Osteoblast (primary cell): Measurements from ENCODE around the gene DCAF15. TPM values are rescaled to one million over a fixed set of nuclear protein-coding genes. Genes with fewer than 3 reads are reported as not detected.

ENCODE experiments used
- DNase-seq: peaks from one replicate; pipeline ENCODE4 v3.0.0; 2011; ENCODE audit warnings: low spot score, mixed read lengths; ENCODE audit not compliant: insufficient read length; ENCODE audit errors: missing footprints
- H2AFZ ChIP-seq: 2 replicates; pipeline ENCODE4 v1.6.0; 2011; ENCODE audit warnings: mild to moderate bottlenecking, low read length
- H3K27ac ChIP-seq: 2 replicates; pipeline ENCODE4 v1.5.1; 2011; ENCODE audit warnings: mild to moderate bottlenecking, low read depth, low read length, moderate library complexity
- H3K27me3 ChIP-seq: 2 replicates; pipeline ENCODE4 v1.6.0; 2012; ENCODE audit warnings: mild to moderate bottlenecking, control low read depth, inconsistent platforms, low read length, moderate library complexity; ENCODE audit not compliant: insufficient read depth
- H3K36me3 ChIP-seq: 2 replicates; pipeline ENCODE4 v1.5.1; 2011; ENCODE audit warnings: mild to moderate bottlenecking, low read length, control low read depth, moderate library complexity; ENCODE audit not compliant: insufficient read depth
- H3K4me1 ChIP-seq: 2 replicates; pipeline ENCODE4 v1.5.1; 2011; ENCODE audit warnings: mild to moderate bottlenecking, low read length, control low read depth, moderate library complexity; ENCODE audit not compliant: insufficient read depth
- H3K4me2 ChIP-seq: 2 replicates; pipeline ENCODE4 v1.6.0; 2011; ENCODE audit warnings: mild to moderate bottlenecking, low read length; ENCODE audit not compliant: insufficient read depth
- H3K4me3 ChIP-seq: fragments of 200-600 bp; sonication (generic); 3 replicates; pipeline ENCODE4 v1.5.1; 2012; ENCODE audit warnings: mild to moderate bottlenecking, low read length, inconsistent platforms; ENCODE audit not compliant: insufficient read depth
- H3K79me2 ChIP-seq: 2 replicates; pipeline ENCODE4 v1.6.0; 2012; ENCODE audit warnings: mild to moderate bottlenecking, low read length, control low read depth, inconsistent platforms; ENCODE audit not compliant: insufficient read depth
- H3K9me3 ChIP-seq: 2 replicates; pipeline ENCODE4 v1.5.1; 2011; ENCODE audit warnings: low read depth, low read length, control low read depth
- H4K20me1 ChIP-seq: 2 replicates; pipeline ENCODE4 v1.6.0; 2012; ENCODE audit warnings: mild to moderate bottlenecking, low read length, control low read depth; ENCODE audit not compliant: insufficient read depth
- CTCF ChIP-seq: IDR thresholded peaks from 2 replicates; pipeline ENCODE4 v1.5.1; 2011; ENCODE audit warnings: mild to moderate bottlenecking, low read depth, low read length, moderate library complexity; ENCODE audit errors: extremely low read depth
- total RNA-seq: library from RNA; depleted of rRNA; stranded (reverse); fragments of >200 nt; gene quantifications from 2 replicates; pipeline ENCODE4 v1.2.3, GENCODE V29; 2012

The DCAF15 gene
- total RNA-seq, 1 donor: 11.9 TPM

GRCh38 chr19:13974073-13974472 lies 21.8 kb downstream of the DCAF15 start:
- H3K79me2 ChIP-seq: no peaks in the 10 kb centered on the region
- TF ChIP-seq CTCF: no peak
- H4K20me1 ChIP-seq: no peaks in the 10 kb centered on the region
- no peak overlapping the region for H3K27ac ChIP-seq
- no peak overlapping the region for H3K4me3 ChIP-seq
- H2AFZ ChIP-seq: no peak overlapping the region
- H3K27me3 ChIP-seq: no peaks in the 10 kb centered on the region
- no peak overlapping the region for H3K4me2 ChIP-seq
- no peaks in the 10 kb centered on the region for H3K4me1 ChIP-seq
- no peak for DNase-seq
- H3K9me3 ChIP-seq: no peaks in the 10 kb centered on the region
- peaks cover 21% of the 10 kb centered on the region for H3K36me3 ChIP-seq

- H4K20me1 ChIP-seq: no peaks in the 10 kb centered on the region
- no peaks in the 10 kb centered on the region for H3K27me3 ChIP-seq
- H3K79me2 ChIP-seq: no peaks in the 10 kb centered on the region
- no peaks in the 10 kb centered on the region for H3K9me3 ChIP-seq
- DNase-seq: no peak
- no peak overlapping the region for H3K27ac ChIP-seq
- peaks cover 9% of the 10 kb centered on the region for H3K36me3 ChIP-seq
- no peak overlapping the region for H3K4me3 ChIP-seq
- no peaks in the 10 kb centered on the region for H3K4me1 ChIP-seq
- H3K4me2 ChIP-seq: no peak overlapping the region
- no peak overlapping the region for H2AFZ ChIP-seq
- TF ChIP-seq CTCF: no peak
These were observed 23.6 kb downstream of the DCAF15 start for GRCh38 chr19:13975870-13976269.

GRCh38 chr19:13976446-13976845 lies 24.1 kb downstream of the DCAF15 start:
- no peak overlapping the region for H3K4me2 ChIP-seq
- no peak overlapping the region for H3K27ac ChIP-seq
- peaks cover 9% of the 10 kb centered on the region for H3K36me3 ChIP-seq
- no peaks in the 10 kb centered on the region for H3K4me1 ChIP-seq
- H3K79me2 ChIP-seq: no peaks in the 10 kb centered on the region
- no peaks in the 10 kb centered on the region for H3K9me3 ChIP-seq
- no peak overlapping the region for H2AFZ ChIP-seq
- DNase-seq: no peak
- H3K4me3 ChIP-seq: no peak overlapping the region
- no peaks in the 10 kb centered on the region for H4K20me1 ChIP-seq
- TF ChIP-seq CTCF: no peak
- H3K27me3 ChIP-seq: no peaks in the 10 kb centered on the region

GRCh38 chr19:13977803-13978202 lies 25.5 kb downstream of the DCAF15 start:
- H4K20me1 ChIP-seq: no peaks in the 10 kb centered on the region
- no peak overlapping the region for H3K27ac ChIP-seq
- peaks cover 12% of the 10 kb centered on the region for H3K36me3 ChIP-seq
- H3K4me1 ChIP-seq: no peaks in the 10 kb centered on the region
- H2AFZ ChIP-seq: no peak overlapping the region
- no peaks in the 10 kb centered on the region for H3K79me2 ChIP-seq
- H3K4me3 ChIP-seq: no peak overlapping the region
- no peak overlapping the region for H3K4me2 ChIP-seq
- DNase-seq: no peak
- no peak for TF ChIP-seq CTCF
- no peaks in the 10 kb centered on the region for H3K27me3 ChIP-seq
- H3K9me3 ChIP-seq: no peaks in the 10 kb centered on the region
